PC-3 (cell line): ENCODE measurements around the gene NKD2. TPM values are rescaled to one million over a fixed set of nuclear protein-coding genes. Genes with fewer than 3 reads are reported as not detected.

ENCODE experiments used
- ATAC-seq: fragments of 200-7000 bp; cut with Tn5 transposase; 2 replicates; pipeline ENCODE4 v1.9.1; 2020; ENCODE audit warnings: mild to moderate bottlenecking, moderate library complexity
- BruUV-seq: library from RNA; stranded (reverse); fragments of 400-500 nt; replicated peaks from 2 replicates; lab custom pipeline; 2021; lab: Mats Ljungman, UMichigan
- CTCF ChIA-PET: fragments of 300-600 bp; sonication (Branson Sonifier 250); formaldehyde crosslinking; loops from one replicate; lab custom pipeline; 2022; ENCODE audit warnings: antibody characterized with exemption; lab: Charles Lee
- POLR2A ChIA-PET: fragments of 300-600 bp; sonication (Branson Sonifier 250); formaldehyde crosslinking; loops from one replicate; lab custom pipeline; 2022; ENCODE audit warnings: antibody characterized with exemption; ENCODE audit not compliant: unreplicated experiment; lab: Charles Lee
- DNase-seq: peaks from one replicate; pipeline ENCODE4 v3.0.0-alpha.2; 2015
- H2AFZ ChIP-seq: fragments of 300-600 bp; sonication (generic); 2 replicates; pipeline ENCODE4 v1.6.0; 2016; ENCODE audit warnings: antibody characterized with exemption, low read length
- H3F3A ChIP-seq: fragments of 300-600 bp; sonication (generic); one replicate; pipeline ENCODE4 v1.6.0; 2017; ENCODE audit warnings: antibody characterized with exemption, low read length, control low read depth, mild to moderate bottlenecking; ENCODE audit not compliant: unreplicated experiment
- H3K27ac ChIP-seq: fragments of 300-600 bp; sonication (generic); 2 replicates; pipeline ENCODE4 v1.5.1; 2016; ENCODE audit warnings: mild to moderate bottlenecking, low read length
- H3K27me3 ChIP-seq: fragments of 300-600 bp; sonication (generic); 2 replicates; pipeline ENCODE4 v1.6.1; 2016; ENCODE audit warnings: low read length, mixed read lengths
- H3K36me3 ChIP-seq: fragments of 300-600 bp; sonication (generic); 2 replicates; pipeline ENCODE4 v1.6.1; 2016; ENCODE audit warnings: low read depth, mixed run types, low read length, mixed read lengths
- H3K4me1 ChIP-seq: fragments of 300-600 bp; sonication (generic); 2 replicates; pipeline ENCODE4 v1.5.1; 2016; ENCODE audit warnings: low read length; ENCODE audit not compliant: insufficient read depth
- H3K4me2 ChIP-seq: fragments of 300-600 bp; sonication (generic); 2 replicates; pipeline ENCODE4 v1.6.0; 2016; ENCODE audit warnings: low read length
- H3K4me3 ChIP-seq: fragments of 300-600 bp; sonication (generic); 2 replicates; pipeline ENCODE4 v1.5.1; 2016; ENCODE audit warnings: mild to moderate bottlenecking, low read length, mixed read lengths
- H3K79me2 ChIP-seq: fragments of 300-600 bp; sonication (generic); 2 replicates; pipeline ENCODE4 v1.6.1; 2017; ENCODE audit warnings: low read length, mixed read lengths
- H3K9ac ChIP-seq: fragments of 300-600 bp; sonication (generic); 2 replicates; pipeline ENCODE4 v1.6.0; 2016; ENCODE audit warnings: mild to moderate bottlenecking, low read length
- H3K9me2 ChIP-seq: fragments of 300-600 bp; sonication (generic); replicated peaks from 2 replicates; pipeline ENCODE4 v1.6.1; 2016; ENCODE audit warnings: mixed run types, low read length, mixed read lengths
- H3K9me3 ChIP-seq: fragments of 300-600 bp; sonication (generic); 2 replicates; pipeline ENCODE4 v1.6.1; 2016; ENCODE audit warnings: low read length, mixed read lengths
- H4K20me1 ChIP-seq: fragments of 300-600 bp; sonication (generic); 2 replicates; pipeline ENCODE4 v1.6.1; 2016; ENCODE audit warnings: low read length, mixed read lengths
- EZH2 ChIP-seq: fragments of 300-600 bp; sonication (generic); IDR thresholded peaks from one replicate; pipeline ENCODE4 v1.6.1; 2017; ENCODE audit warnings: antibody characterized with exemption, mild to moderate bottlenecking, low read length; ENCODE audit not compliant: unreplicated experiment
- EZH2phosphoT487 ChIP-seq: fragments of 300-600 bp; sonication (generic); IDR thresholded peaks from 2 replicates; pipeline ENCODE4 v1.6.1; 2018; ENCODE audit warnings: mild to moderate bottlenecking, antibody characterized with exemption, low read length, borderline replicate concordance
- intact Hi-C: fragments of 100-400 bp; cut with micrococcal nuclease; formaldehyde crosslinking; loops from 2 replicates; pipeline ENCODE4 v1.9.0; 2023
- total RNA-seq: library from RNA; depleted of rRNA; stranded (reverse); fragments of >200 nt; gene quantifications from 2 replicates; pipeline ENCODE4 v1.2.3, GENCODE V29; 2014
- TF ChIP-seq, protein P1 (sequence below): fragments of 300-600 bp; sonication (generic); conservative IDR thresholded peaks from 2 replicates; pipeline ENCODE4 v1.5.1; 2017; ENCODE audit warnings: antibody characterized with exemption, low read depth, mild to moderate bottlenecking, low read length

NKD2 gene
- total RNA-seq, 1 experiment from 2014 or later: 1.6 TPM

DNA sequence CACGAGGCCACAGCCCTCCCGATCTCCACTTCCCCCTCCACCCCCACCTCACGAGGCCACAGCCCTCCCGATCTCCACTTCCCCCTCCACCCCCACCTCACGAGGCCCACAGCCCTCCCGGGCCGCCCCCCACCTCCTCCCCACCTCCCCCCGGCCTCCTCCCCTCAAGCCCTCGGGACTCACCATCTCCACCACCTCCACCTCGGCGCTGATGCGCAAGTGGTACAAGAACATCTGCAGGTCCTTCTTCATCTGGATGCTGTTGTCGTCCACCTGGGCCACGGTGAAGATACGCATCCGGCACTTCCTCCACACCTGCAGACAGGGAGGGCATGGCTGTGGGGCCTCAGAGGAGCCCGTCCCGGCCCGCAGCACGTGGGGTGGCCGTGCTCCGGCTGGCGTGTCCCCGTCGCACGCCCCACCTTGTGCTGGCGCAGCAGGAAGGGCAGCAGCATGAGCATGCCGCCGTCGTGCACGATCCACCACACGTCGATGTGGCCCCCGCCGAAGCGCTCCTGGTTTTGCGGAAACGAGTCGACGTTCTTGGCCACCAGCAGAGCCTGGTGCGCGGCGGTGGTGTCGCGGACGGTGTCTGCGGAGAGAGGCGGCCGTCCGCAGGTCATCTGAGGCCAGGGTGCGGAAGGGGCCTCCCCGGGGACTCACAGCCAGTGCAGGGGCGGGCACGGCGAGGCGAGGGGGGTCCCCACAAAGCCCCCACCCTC, 55.2 kb downstream of the NKD2 start:
- H3K9me3 ChIP-seq: no peaks in the 10 kb centered on the region
- no peaks in the 10 kb centered on the region for H3K27me3 ChIP-seq
- no peaks in the 10 kb centered on the region for H3F3A ChIP-seq
- H3K4me1 ChIP-seq: no peaks in the 10 kb centered on the region
- TF ChIP-seq EZH2 (no peak), EZH2phosphoT487 (no peak)
- TF ChIP-seq, protein P1, sequence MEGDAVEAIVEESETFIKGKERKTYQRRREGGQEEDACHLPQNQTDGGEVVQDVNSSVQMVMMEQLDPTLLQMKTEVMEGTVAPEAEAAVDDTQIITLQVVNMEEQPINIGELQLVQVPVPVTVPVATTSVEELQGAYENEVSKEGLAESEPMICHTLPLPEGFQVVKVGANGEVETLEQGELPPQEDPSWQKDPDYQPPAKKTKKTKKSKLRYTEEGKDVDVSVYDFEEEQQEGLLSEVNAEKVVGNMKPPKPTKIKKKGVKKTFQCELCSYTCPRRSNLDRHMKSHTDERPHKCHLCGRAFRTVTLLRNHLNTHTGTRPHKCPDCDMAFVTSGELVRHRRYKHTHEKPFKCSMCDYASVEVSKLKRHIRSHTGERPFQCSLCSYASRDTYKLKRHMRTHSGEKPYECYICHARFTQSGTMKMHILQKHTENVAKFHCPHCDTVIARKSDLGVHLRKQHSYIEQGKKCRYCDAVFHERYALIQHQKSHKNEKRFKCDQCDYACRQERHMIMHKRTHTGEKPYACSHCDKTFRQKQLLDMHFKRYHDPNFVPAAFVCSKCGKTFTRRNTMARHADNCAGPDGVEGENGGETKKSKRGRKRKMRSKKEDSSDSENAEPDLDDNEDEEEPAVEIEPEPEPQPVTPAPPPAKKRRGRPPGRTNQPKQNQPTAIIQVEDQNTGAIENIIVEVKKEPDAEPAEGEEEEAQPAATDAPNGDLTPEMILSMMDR: no peak
- ChIA-PET CTCF (no interaction called here), POLR2A (no interaction called here)
- BruUV-seq: no TSS peak
- peaks cover 3% of the 10 kb centered on the region; the same call in 1 of the 2 replicates for H3K36me3 ChIP-seq
- H3K9ac ChIP-seq: no peak overlapping the region
- no peak for ATAC-seq
- H3K4me3 ChIP-seq: no peak overlapping the region
- H3K9me2 ChIP-seq: no peaks in the 10 kb centered on the region
- H3K79me2 ChIP-seq: no peaks in the 10 kb centered on the region
- no peaks in the 10 kb centered on the region for H4K20me1 ChIP-seq
- no peak overlapping the region for H3K4me2 ChIP-seq
- H3K27ac ChIP-seq: no peak overlapping the region
- no peak for DNase-seq
- intact Hi-C loops: no loop called here
- H2AFZ ChIP-seq: no peak overlapping the region

DNA sequence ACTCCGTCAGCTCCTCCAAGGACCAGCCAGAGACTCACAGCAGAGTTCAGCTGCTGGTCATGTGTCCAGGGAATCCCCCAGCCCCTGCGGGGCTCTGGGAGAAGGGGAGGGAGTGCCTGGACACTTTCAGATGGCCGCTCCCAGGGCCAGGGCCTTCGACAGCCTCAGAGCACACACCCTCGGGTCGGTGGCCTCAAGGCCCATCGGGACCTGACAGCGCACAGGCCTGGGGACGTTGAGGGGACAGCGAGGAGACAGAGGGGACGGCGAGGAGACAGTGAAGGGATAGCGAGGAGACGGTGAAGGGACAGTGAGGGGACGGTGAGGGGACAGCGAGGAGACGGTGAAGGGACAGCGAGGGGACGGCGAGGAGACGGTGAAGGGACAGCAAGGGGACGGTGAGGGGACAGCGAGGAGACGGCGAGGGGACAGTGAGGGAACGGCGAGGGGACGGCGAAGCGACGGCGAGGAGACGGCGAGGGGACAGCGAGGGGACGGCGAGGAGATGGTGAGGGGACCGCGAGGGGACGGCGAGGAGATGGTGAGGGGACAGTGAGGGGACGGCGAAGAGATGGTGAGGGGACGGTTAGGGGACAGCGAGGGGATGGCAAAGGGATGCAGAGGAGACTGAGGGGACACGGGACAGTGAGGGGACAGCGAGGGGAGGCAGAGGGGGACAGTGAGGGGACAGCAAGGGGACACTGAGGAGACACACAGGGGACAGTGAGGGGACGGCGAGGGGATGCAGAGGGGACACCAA, 56.0 kb downstream of the NKD2 start:
- Histone ChIP-seq H3K36me3 (peaks cover 3% of the 10 kb centered on the region; the same call in 1 of the 2 replicates), H2AFZ (no peak overlapping the region)
- CTCF ChIA-PET: no interaction called here

More for the DNA sequence above, 56.0 kb downstream of the NKD2 start:
- Histone ChIP-seq H3K4me3 (no peak overlapping the region), H3K79me2 (no peaks in the 10 kb centered on the region), H3K4me2 (no peak overlapping the region), H3K9me3 (no peaks in the 10 kb centered on the region), H3K9me2 (no peaks in the 10 kb centered on the region), H3F3A (no peaks in the 10 kb centered on the region), H3K9ac (no peak overlapping the region), H3K27ac (no peak overlapping the region), H3K4me1 (no peaks in the 10 kb centered on the region), H4K20me1 (no peaks in the 10 kb centered on the region), H3K27me3 (no peaks in the 10 kb centered on the region)
- TF ChIP-seq, protein P1: no peak
- TF ChIP-seq EZH2phosphoT487: no peak
- TF ChIP-seq EZH2: no peak
- ATAC-seq (no peak), DNase-seq (no peak)
- intact Hi-C loops: no loop called here
- POLR2A ChIA-PET: no interaction called here
- BruUV-seq: no TSS peak
